SH-SY5Y (cell line): ENCODE measurements around the gene ZNF74.

Experiments used
- GATA2 ChIP-seq: IDR thresholded peaks from 2 replicates; pipeline ENCODE4 v1.6.1; 2011; ENCODE audit warnings: mild to moderate bottlenecking, low read depth, low read length
- GATA3 ChIP-seq: IDR thresholded peaks from 2 replicates; pipeline ENCODE4 v1.6.1; 2011; ENCODE audit warnings: low read depth, mild to moderate bottlenecking, low read length, moderate library complexity

DNA sequence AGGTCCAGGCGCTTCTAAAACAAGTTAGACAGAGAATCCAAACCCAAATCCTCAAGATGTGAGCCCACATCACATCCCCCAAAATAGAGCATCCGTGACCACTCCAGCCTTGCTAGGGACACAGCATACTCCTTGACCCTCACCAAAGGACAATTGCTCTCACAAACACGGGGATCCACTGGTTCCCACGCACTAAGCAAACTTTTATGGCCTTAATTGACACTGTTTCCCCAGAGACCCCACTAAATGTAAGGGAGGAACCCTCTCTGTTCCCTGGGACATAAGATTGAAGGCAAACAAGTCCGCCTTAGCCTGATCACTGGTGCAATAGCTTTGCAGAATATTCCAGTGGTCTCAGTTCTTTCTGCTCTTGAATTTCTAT lies 20.1 kb downstream of the ZNF74 start:
- no peak for TF ChIP-seq GATA3
- no peak for TF ChIP-seq GATA2
